Measurements from ENCODE around the gene ITK.

- TF ChIP-seq POLR2A (IDR thresholded peaks at IDR 0.05) (no peak), CTCF (IDR thresholded peaks at IDR 0.05) (no peak)
Observed at GRCh38 chr5:157279605-157280239, 99.1 kb downstream of the ITK start.

Measured in testis (tissue), 2 donors.